Measurements from ENCODE around the gene OR6B1.

Gene OR6B1

DNA sequence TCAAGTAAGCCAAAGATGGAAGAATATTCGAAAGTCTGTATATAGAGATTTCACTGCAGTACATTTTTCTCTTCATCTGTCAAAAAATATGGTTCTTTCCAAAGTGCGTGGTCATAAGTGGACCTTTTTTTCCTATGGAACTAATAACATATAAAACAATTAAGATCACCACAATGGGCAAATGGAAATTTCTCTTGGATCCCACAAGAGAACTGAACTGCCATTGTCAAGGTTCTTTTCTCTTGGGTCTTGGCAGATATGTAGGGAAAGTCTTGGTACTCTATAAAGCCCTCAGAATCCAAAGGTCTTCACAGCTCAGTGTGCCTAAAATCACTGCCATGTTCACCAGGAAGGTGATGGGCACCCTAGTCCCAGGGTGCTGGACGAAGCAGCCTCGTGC, at the start of gene OR6B1:
OR6B1 (plus strand) TSS at position 301 of the 400 bp plus-strand sequence. CDS start 3,677 bp downstream, outside the sequence.
- no peak within 1 kb of the TSS for H3K4me3 ChIP-seq (ENCODE audit: low read depth, low read length)
- H3K27me3 ChIP-seq (ENCODE audit: control insufficient read depth, insufficient read depth, low read length) = no peaks in the 10 kb centered on the region
- no peaks in the 10 kb centered on the region for H3K36me3 ChIP-seq (ENCODE audit: control insufficient read depth, insufficient read depth, low read length)
- H3K9me3 ChIP-seq (ENCODE audit: control insufficient read depth, insufficient read depth, low read length) = no peaks in the 10 kb centered on the region
- no peak within 1 kb of the TSS for H3K9ac ChIP-seq (ENCODE audit: low read depth, low read length)
- H3K4me1 ChIP-seq (ENCODE audit: control insufficient read depth, insufficient read depth, low read length) = no peaks in the 10 kb centered on the region
- no peak within 1 kb of the TSS for H3K27ac ChIP-seq (ENCODE audit: low read depth, low read length)

DNA sequence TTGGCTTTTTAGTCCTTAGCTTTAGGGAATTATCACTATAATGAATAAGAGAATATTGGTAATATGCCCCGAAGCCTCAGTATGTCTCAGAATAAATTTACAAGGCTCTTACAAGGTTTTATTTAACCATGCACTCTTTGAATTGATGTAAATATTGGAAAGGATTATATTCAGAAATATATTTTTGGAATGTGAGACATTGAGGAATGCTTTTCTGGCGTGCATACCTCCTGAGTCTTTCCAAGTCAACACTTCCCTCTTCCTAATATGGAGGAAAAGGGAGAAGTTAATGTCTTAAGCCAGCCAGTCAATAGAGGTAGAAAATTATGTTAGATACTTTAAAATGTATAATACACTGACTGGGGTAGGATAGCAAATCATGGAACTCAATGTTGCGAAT, 46.7 kb upstream of the OR6B1 start:
- H3K27me3 ChIP-seq (ENCODE audit: control insufficient read depth, insufficient read depth, low read length) = no peaks in the 10 kb centered on the region
- no peak overlapping the region for H3K27ac ChIP-seq (ENCODE audit: low read depth, low read length)
- H3K4me1 ChIP-seq (ENCODE audit: control insufficient read depth, insufficient read depth, low read length) = peaks cover 9% of the 10 kb centered on the region
- no peak overlapping the region for H3K4me3 ChIP-seq (ENCODE audit: low read depth, low read length)
- H3K36me3 ChIP-seq (ENCODE audit: control insufficient read depth, insufficient read depth, low read length) = no peaks in the 10 kb centered on the region
- H3K9me3 ChIP-seq (ENCODE audit: control insufficient read depth, insufficient read depth, low read length) = no peaks in the 10 kb centered on the region
- no peak overlapping the region for H3K9ac ChIP-seq (ENCODE audit: low read depth, low read length)

DNA sequence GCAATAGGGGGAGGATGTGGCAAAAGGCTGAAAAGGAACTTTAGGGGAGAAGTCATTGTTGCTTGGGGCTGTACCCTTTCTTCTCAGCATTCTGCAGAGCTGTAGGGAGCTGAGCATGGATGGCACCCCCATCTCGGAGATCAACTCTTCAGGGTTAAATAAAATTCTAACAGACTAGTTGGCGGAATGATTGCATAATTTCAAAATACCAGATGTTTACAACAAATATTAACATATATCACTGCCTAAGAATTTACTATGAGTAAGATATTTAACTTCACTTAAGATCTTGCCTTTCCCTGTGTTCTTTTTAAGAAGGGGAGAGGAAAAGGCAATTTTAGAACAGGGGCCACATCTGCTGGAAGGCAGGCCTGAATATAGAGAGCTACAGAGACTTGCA, 46.0 kb upstream of the OR6B1 start:
- Histone ChIP-seq H3K4me1 (ENCODE audit: control insufficient read depth, insufficient read depth, low read length) (peaks cover 16% of the 10 kb centered on the region), H3K36me3 (ENCODE audit: control insufficient read depth, insufficient read depth, low read length) (no peaks in the 10 kb centered on the region), H3K4me3 (ENCODE audit: low read depth, low read length) (no peak overlapping the region), H3K27ac (ENCODE audit: low read depth, low read length) (no peak overlapping the region), H3K9ac (ENCODE audit: low read depth, low read length) (no peak overlapping the region), H3K9me3 (ENCODE audit: control insufficient read depth, insufficient read depth, low read length) (no peaks in the 10 kb centered on the region), H3K27me3 (ENCODE audit: control insufficient read depth, insufficient read depth, low read length) (no peaks in the 10 kb centered on the region)

DNA sequence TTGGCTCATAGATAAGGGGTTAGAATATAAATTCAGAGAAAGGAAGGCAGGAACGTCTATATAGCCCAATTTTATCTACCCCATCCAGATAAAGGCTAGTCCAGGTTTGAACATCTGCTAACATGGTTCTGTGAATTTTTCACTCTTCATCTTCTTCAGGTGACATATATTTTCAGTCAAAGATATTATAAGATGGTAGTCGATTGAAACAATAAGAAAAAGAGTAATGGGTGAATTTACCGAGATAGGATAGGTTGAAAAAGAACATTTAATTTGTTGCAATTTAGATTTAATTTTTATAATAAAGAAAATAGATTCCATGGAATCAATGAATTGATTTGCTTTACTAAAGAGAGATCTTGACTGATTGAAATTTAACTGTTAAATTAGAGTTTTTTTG, 45.6 kb upstream of the OR6B1 start, which contains the start of gene OR2F1:
OR2F1 (plus strand) TSS at position 301 of the 400 bp plus-strand sequence. CDS start 5,127 bp downstream, outside the sequence.
- Histone ChIP-seq H3K27me3 (ENCODE audit: control insufficient read depth, insufficient read depth, low read length) (no peaks in the 10 kb centered on the region), H3K27ac (ENCODE audit: low read depth, low read length) (no peak within 1 kb of the TSS), H3K4me1 (ENCODE audit: control insufficient read depth, insufficient read depth, low read length) (peaks cover 17% of the 10 kb centered on the region), H3K9ac (ENCODE audit: low read depth, low read length) (no peak within 1 kb of the TSS), H3K9me3 (ENCODE audit: control insufficient read depth, insufficient read depth, low read length) (no peaks in the 10 kb centered on the region), H3K36me3 (ENCODE audit: control insufficient read depth, insufficient read depth, low read length) (no peaks in the 10 kb centered on the region), H3K4me3 (ENCODE audit: low read depth, low read length) (no peak within 1 kb of the TSS)

DNA sequence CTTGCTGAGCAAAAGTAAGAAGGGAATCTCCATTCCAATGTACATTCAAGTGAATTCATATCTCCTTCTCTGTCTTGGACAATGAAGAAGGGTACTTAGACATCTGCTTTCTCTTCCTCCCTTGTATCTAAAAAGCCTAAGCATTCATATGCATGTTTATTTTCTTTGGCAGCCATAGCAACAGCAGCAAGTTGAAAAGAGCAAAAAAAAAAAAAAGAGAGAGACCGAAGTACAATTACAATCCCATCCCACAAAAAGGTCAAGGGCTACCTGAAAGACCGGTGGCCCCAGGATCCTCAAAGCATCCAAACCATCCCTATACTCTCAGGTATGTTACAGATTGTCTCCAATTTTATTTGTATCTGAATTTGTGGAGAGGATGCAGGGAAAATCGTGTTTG, 41.3 kb upstream of the OR6B1 start:
- Histone ChIP-seq H3K27ac (ENCODE audit: low read depth, low read length) (no peak overlapping the region), H3K36me3 (ENCODE audit: control insufficient read depth, insufficient read depth, low read length) (no peaks in the 10 kb centered on the region), H3K4me3 (ENCODE audit: low read depth, low read length) (no peak overlapping the region), H3K27me3 (ENCODE audit: control insufficient read depth, insufficient read depth, low read length) (no peaks in the 10 kb centered on the region), H3K9me3 (ENCODE audit: control insufficient read depth, insufficient read depth, low read length) (no peaks in the 10 kb centered on the region), H3K4me1 (ENCODE audit: control insufficient read depth, insufficient read depth, low read length) (peaks cover 17% of the 10 kb centered on the region), H3K9ac (ENCODE audit: low read depth, low read length) (no peak overlapping the region)

DNA sequence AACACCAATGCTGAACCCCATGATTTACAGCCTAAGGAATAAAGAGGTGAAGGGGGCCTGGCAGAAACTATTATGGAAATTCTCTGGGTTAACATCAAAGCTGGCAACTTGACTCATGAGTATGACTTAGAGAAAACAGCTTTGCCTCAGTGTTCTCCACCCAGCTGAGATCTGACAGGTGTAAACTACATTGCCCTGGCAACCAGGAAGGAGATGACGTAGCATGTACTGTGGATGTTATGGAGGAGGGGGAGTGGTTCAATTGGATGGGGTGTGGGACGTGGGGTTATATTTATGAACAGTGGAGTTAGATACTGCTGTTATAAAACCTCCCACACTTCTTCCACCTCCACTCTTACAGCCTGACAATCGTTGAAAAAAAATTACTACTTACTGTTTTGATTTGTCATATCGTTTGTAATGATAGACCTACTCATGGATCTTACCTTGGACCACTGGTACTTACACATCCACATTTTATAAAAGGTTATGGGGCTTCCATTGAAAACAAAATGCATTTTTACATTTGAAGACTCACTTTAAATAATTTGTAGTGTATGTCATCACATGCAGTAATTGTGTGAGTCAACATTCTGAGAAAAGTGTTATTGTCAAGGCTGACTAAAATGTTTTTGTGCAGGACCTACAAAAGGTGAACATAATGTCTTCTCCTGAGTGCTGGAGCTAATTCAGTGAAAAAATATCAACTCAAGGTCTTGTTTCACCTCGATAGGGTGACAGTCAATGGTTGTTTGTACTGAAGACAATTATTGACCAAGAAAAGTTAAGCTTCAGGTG, 39.1 kb upstream of the OR6B1 start:
- Histone ChIP-seq H3K36me3 (ENCODE audit: control insufficient read depth, insufficient read depth, low read length) (no peaks in the 10 kb centered on the region), H3K27me3 (ENCODE audit: control insufficient read depth, insufficient read depth, low read length) (no peaks in the 10 kb centered on the region), H3K4me1 (ENCODE audit: control insufficient read depth, insufficient read depth, low read length) (peaks cover 21% of the 10 kb centered on the region), H3K4me3 (ENCODE audit: low read depth, low read length) (no peak overlapping the region), H3K9ac (ENCODE audit: low read depth, low read length) (no peak overlapping the region), H3K9me3 (ENCODE audit: control insufficient read depth, insufficient read depth, low read length) (no peaks in the 10 kb centered on the region), H3K27ac (ENCODE audit: low read depth, low read length) (no peak overlapping the region)

DNA sequence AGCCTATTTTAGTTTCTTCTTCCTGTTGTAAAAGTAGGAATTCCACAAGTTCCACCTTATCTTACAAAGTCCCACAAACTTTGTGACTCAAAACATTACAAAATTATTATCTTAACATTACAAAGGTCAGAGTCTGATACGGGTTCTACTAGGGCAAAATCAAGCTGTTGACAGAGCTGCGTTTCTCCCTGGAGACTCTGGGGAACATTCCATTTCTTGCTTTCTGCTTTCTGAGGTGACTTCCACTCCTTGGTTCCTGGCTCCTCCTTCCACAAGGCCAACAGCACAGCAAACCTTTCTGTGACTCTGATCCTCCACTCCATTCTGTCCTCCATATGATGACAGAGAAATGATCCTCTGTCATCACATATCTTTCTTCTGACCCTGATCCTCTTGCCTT, 34.8 kb upstream of the OR6B1 start:
- Histone ChIP-seq H3K27me3 (ENCODE audit: control insufficient read depth, insufficient read depth, low read length) (no peaks in the 10 kb centered on the region), H3K4me1 (ENCODE audit: control insufficient read depth, insufficient read depth, low read length) (0 out of 2 replicates have a peak, but pooled peaks cover 4% of the 10 kb centered on the region), H3K9me3 (ENCODE audit: control insufficient read depth, insufficient read depth, low read length) (no peaks in the 10 kb centered on the region), H3K9ac (ENCODE audit: low read depth, low read length) (no peak overlapping the region), H3K4me3 (ENCODE audit: low read depth, low read length) (no peak overlapping the region), H3K36me3 (ENCODE audit: control insufficient read depth, insufficient read depth, low read length) (no peaks in the 10 kb centered on the region), H3K27ac (ENCODE audit: low read depth, low read length) (no peak overlapping the region)

DNA sequence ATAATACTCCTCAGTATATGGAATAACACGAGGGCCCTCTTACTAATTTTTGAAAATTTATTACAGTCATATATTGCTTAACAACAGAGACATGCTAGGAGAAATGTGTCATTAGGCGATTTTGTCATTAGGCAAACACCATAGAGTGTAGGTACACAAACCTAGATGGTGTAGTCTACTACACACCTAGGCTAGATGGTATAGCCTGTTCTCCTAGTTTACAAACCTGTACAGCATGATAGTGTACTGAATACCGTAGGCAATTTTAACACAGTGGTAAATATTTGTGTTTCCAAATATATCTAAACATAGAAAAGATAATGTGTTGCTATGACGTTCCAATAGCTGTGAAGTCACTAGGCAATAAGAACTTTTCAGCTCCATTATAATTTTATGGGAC, 32.7 kb upstream of the OR6B1 start:
- no peaks in the 10 kb centered on the region for H3K27me3 ChIP-seq (ENCODE audit: control insufficient read depth, insufficient read depth, low read length)
- H3K27ac ChIP-seq (ENCODE audit: low read depth, low read length) = no peak overlapping the region
- H3K9me3 ChIP-seq (ENCODE audit: control insufficient read depth, insufficient read depth, low read length) = peaks cover 6% of the 10 kb centered on the region; the same call in 1 of the 2 replicates
- H3K9ac ChIP-seq (ENCODE audit: low read depth, low read length) = no peak overlapping the region
- no peak overlapping the region for H3K4me3 ChIP-seq (ENCODE audit: low read depth, low read length)
- H3K36me3 ChIP-seq (ENCODE audit: control insufficient read depth, insufficient read depth, low read length) = no peaks in the 10 kb centered on the region
- 0 out of 2 replicates have a peak, but pooled peaks cover 4% of the 10 kb centered on the region for H3K4me1 ChIP-seq (ENCODE audit: control insufficient read depth, insufficient read depth, low read length)

DNA sequence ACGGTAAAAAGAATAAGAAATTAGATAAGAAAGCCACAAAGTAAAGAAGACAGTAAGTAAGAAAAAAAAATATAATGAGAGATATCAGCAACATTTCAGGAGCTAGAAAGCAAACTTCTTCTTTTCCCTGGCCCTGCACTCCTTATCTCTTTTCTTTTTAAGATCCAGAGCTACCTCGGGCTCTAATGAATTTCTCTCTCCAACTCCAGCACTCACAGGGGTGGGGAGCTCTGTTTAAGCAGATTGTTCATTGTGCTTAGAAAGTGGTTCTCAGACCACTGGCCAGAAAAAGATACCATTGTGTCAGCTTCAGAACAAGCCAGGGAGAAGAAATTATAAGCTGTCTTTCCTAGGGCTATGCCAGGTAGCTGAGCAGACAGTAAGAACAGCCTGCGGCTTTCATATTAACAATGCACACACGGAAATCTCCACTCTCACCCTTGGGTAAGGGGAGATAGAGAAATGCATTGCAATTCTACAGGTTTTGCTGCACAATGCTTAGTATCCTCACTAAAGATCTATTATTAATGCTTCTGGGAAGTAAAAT, 26.2 kb upstream of the OR6B1 start:
- H3K27me3 ChIP-seq (ENCODE audit: control insufficient read depth, insufficient read depth, low read length) = no peaks in the 10 kb centered on the region
- H3K4me3 ChIP-seq (ENCODE audit: low read depth, low read length) = no peak overlapping the region
- peaks cover 6% of the 10 kb centered on the region; the same call in 1 of the 2 replicates for H3K9me3 ChIP-seq (ENCODE audit: control insufficient read depth, insufficient read depth, low read length)
- no peak overlapping the region for H3K9ac ChIP-seq (ENCODE audit: low read depth, low read length)
- H3K27ac ChIP-seq (ENCODE audit: low read depth, low read length) = no peak overlapping the region
- no peaks in the 10 kb centered on the region for H3K36me3 ChIP-seq (ENCODE audit: control insufficient read depth, insufficient read depth, low read length)
- no peaks in the 10 kb centered on the region for H3K4me1 ChIP-seq (ENCODE audit: control insufficient read depth, insufficient read depth, low read length)

DNA sequence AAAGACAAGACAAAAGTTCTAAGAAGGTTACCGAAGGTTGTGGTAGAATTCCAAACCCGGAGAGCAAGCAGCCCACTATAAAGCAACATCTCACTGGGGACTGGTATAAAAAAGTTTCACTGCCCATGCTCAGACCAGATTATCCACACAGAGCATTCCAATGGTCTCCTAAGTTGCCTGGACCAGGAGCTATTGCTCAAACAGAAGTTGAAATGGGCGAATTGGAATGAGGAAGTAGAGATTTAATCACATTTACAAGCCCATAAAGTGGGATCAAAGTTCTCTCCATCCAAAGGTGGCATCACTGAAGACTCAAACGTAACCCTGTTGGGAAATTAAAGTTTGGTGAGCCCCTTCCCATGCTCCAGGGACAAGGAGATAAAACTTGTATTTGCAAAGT, 25.7 kb upstream of the OR6B1 start:
- Histone ChIP-seq H3K27ac (ENCODE audit: low read depth, low read length) (no peak overlapping the region), H3K4me1 (ENCODE audit: control insufficient read depth, insufficient read depth, low read length) (no peaks in the 10 kb centered on the region), H3K4me3 (ENCODE audit: low read depth, low read length) (no peak overlapping the region), H3K9ac (ENCODE audit: low read depth, low read length) (no peak overlapping the region), H3K9me3 (ENCODE audit: control insufficient read depth, insufficient read depth, low read length) (peaks cover 6% of the 10 kb centered on the region; the same call in 1 of the 2 replicates), H3K36me3 (ENCODE audit: control insufficient read depth, insufficient read depth, low read length) (no peaks in the 10 kb centered on the region), H3K27me3 (ENCODE audit: control insufficient read depth, insufficient read depth, low read length) (no peaks in the 10 kb centered on the region)

DNA sequence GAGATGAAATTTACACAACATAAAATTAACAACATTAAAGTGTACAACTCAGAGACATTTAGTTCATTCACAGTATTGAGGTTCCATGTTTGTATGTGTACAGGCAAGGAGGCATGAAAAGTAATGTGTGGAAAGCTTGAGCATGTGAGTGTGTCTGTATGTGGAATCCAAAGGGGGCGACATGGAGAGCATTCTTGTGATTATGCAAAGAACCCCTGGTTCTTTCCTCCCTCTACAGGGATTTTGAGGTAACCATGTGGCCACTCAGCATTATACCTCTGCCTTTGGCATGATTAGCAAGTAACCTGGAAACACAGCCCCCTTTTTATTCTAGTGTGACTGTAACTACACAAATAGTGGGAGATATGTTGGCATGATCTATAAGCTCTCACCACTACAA, 24.5 kb upstream of the OR6B1 start:
- no peaks in the 10 kb centered on the region for H3K27me3 ChIP-seq (ENCODE audit: control insufficient read depth, insufficient read depth, low read length)
- no peak overlapping the region for H3K4me3 ChIP-seq (ENCODE audit: low read depth, low read length)
- no peaks in the 10 kb centered on the region for H3K4me1 ChIP-seq (ENCODE audit: control insufficient read depth, insufficient read depth, low read length)
- no peak overlapping the region for H3K9ac ChIP-seq (ENCODE audit: low read depth, low read length)
- H3K9me3 ChIP-seq (ENCODE audit: control insufficient read depth, insufficient read depth, low read length) = peaks cover 6% of the 10 kb centered on the region; the same call in 1 of the 2 replicates
- no peaks in the 10 kb centered on the region for H3K36me3 ChIP-seq (ENCODE audit: control insufficient read depth, insufficient read depth, low read length)
- no peak overlapping the region for H3K27ac ChIP-seq (ENCODE audit: low read depth, low read length)

Data from HUES48 (cell line).